ENCODE data around the gene VAMP3.

GRCh38 chr1:7784492-7785071, 13.5 kb downstream of the VAMP3 start:
- TF ChIP-seq POLR2A (IDR thresholded peaks at IDR 0.05; ENCODE audit: extremely low read depth, insufficient read length) (no peak), CTCF (IDR thresholded peaks at IDR 0.05; ENCODE audit: low read depth, low read length) (no peak), MAX (IDR thresholded peaks at IDR 0.05; ENCODE audit: low read depth, low read length) (no peak), MYC (IDR thresholded peaks at IDR 0.05; ENCODE audit: low read depth, low read length) (no peak)
